ENCODE results near the gene SLC16A1.

The SLC16A1 gene

DNA sequence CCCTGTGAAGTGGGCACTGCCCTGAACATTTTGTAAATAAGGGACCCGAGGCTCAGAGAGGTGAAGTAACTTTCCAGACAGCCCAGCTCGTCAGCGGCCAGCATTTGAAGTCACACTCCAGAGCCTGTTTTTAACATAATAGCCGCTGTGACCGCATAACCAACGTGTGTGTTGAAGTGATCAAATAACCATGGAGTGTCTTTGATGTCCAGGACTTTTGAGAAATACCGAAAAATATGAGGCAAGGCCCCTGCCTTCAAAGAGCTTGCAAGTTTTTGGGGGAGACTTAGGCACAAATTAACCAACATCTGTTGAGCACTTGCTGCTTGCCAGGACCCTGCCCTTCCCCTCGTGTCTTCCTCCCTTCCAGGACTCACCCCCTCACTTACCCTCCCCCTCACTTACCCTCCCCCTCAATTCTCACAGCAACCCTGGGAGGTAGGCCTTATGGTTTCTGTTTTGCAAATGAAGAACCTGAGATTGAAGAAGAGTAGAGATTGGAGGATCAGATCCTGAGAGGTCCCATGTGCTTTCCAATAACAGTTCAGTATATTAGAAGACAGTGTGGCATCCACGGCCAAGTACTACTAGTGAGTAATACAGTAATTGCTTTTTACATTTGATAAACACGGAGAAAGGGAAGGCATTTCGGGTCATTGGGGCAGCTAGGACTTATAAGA lies 1.3 kb upstream of the SLC16A1 start:
- DNase-seq (ENCODE audit: low read depth in 1 of 2, low spot score in 1 of 2), result peak in 1 of 2 experiments; percentile 43

DNA sequence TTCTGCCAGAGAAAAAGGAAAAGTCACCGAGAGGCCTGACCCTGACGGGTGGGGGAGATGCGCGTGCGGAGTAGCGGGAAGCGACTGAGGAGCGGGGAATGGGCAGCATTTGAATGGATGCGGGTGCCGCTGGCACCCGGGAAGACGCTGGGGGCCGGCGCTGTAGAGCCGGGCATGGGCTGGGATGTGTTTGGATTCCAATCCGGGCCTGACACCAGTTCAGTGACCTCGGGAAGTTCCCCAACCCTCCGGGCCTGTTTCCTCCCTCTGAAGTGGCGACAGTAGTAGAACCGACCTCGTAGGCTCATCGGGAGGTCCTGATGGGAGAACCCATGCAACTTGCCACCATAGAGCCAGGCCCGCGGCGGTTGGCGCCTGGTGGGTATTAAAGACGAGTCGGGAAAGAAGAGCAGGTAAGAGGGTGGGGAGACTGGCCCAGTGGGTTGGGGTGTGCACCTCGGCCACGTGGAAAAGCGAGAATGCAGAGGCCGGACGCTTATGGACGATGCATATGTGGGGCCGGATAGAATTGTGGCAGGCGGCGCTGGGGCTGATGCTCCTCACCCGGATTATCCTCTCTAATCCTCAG lies 642 bp upstream of the SLC16A1 start:
- Histone ChIP-seq H3K27ac (replicated peaks) (peak overlapping the region; percentile 96), H3K27me3 (ENCODE audit: insufficient read depth, poor library complexity, severe bottlenecking) (no peaks in the 10 kb centered on the region), H3K4me3 (replicated peaks; ENCODE audit: insufficient read depth, low read length) (peak overlapping the region; percentile 78)
- TF ChIP-seq POLR2AphosphoS5 (IDR thresholded peaks at IDR 0.05; ENCODE audit: low read depth) (no peak), GABPA (IDR thresholded peaks at IDR 0.05; ENCODE audit: low read depth) (no peak)
- TF ChIP-seq, protein P1, sequence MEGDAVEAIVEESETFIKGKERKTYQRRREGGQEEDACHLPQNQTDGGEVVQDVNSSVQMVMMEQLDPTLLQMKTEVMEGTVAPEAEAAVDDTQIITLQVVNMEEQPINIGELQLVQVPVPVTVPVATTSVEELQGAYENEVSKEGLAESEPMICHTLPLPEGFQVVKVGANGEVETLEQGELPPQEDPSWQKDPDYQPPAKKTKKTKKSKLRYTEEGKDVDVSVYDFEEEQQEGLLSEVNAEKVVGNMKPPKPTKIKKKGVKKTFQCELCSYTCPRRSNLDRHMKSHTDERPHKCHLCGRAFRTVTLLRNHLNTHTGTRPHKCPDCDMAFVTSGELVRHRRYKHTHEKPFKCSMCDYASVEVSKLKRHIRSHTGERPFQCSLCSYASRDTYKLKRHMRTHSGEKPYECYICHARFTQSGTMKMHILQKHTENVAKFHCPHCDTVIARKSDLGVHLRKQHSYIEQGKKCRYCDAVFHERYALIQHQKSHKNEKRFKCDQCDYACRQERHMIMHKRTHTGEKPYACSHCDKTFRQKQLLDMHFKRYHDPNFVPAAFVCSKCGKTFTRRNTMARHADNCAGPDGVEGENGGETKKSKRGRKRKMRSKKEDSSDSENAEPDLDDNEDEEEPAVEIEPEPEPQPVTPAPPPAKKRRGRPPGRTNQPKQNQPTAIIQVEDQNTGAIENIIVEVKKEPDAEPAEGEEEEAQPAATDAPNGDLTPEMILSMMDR (IDR thresholded peaks at IDR 0.05; ENCODE audit: insufficient read depth, low read length), result no peak
- no peak for DNase-seq (ENCODE audit: low read depth in 1 of 2, low spot score in 1 of 2)

More for the DNA sequence above, 1.3 kb upstream of the SLC16A1 start:
- Histone ChIP-seq H3K27ac (replicated peaks) (peak overlapping the region; percentile 96), H3K4me3 (replicated peaks; ENCODE audit: insufficient read depth, low read length) (peak overlapping the region; percentile 78), H3K27me3 (ENCODE audit: insufficient read depth, poor library complexity, severe bottlenecking) (no peaks in the 10 kb centered on the region)
- TF ChIP-seq SPI1 (IDR thresholded peaks at IDR 0.05; ENCODE audit: borderline replicate concordance, low read depth) (no peak), POLR2AphosphoS5 (IDR thresholded peaks at IDR 0.05; ENCODE audit: low read depth) (no peak), GABPA (IDR thresholded peaks at IDR 0.05; ENCODE audit: low read depth) (no peak)
- TF ChIP-seq, protein P2, sequence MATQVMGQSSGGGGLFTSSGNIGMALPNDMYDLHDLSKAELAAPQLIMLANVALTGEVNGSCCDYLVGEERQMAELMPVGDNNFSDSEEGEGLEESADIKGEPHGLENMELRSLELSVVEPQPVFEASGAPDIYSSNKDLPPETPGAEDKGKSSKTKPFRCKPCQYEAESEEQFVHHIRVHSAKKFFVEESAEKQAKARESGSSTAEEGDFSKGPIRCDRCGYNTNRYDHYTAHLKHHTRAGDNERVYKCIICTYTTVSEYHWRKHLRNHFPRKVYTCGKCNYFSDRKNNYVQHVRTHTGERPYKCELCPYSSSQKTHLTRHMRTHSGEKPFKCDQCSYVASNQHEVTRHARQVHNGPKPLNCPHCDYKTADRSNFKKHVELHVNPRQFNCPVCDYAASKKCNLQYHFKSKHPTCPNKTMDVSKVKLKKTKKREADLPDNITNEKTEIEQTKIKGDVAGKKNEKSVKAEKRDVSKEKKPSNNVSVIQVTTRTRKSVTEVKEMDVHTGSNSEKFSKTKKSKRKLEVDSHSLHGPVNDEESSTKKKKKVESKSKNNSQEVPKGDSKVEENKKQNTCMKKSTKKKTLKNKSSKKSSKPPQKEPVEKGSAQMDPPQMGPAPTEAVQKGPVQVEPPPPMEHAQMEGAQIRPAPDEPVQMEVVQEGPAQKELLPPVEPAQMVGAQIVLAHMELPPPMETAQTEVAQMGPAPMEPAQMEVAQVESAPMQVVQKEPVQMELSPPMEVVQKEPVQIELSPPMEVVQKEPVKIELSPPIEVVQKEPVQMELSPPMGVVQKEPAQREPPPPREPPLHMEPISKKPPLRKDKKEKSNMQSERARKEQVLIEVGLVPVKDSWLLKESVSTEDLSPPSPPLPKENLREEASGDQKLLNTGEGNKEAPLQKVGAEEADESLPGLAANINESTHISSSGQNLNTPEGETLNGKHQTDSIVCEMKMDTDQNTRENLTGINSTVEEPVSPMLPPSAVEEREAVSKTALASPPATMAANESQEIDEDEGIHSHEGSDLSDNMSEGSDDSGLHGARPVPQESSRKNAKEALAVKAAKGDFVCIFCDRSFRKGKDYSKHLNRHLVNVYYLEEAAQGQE (IDR thresholded peaks at IDR 0.05; ENCODE audit: insufficient replicate concordance, low read depth), result no peak
- TF ChIP-seq, protein P1 (IDR thresholded peaks at IDR 0.05; ENCODE audit: insufficient read depth, low read length), result no peak

DNA sequence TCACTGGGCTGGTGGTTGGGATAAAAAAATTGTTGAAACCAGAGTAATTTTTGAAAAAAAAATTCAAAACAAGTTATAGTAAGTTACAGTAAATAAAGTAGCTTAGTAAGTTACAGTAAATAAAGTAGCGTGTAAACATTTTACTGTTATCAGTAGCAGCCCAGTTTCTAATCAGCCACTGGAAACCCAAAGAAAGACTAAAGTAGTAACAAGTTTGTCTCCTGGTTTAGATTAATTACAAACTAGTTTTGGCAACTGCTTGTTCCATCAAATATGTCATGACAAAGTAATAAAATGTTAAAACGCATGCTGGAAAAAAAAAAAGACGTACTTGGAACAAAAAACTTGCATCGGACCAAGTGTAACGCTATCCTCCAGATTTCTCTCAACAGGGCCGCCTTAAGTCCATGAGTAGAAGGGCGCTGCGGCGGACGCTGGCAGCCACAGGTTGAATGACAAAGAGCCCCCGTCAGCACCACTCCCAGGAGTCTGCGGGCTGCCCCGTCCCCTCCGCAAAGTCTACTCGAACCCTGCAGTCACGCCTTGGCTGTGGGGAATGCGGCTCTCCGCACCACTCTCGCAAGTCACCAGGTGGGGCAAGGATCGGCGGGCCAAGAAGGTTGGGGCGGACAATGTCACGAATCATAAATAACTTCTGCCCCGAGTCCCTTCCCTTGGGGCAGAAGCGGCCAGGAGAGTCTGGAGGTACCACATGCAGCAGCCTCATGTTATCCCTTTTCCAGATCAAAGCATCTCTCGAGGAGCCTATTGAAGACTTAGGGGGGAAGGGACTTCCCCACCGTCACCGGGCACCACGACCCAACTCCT lies 837 bp downstream of the SLC16A1 start:
- Histone ChIP-seq H3K27me3 (ENCODE audit: insufficient read depth, poor library complexity, severe bottlenecking) (no peaks in the 10 kb centered on the region), H3K4me3 (replicated peaks; ENCODE audit: insufficient read depth, low read length) (peak overlapping the region; percentile 78), H3K27ac (replicated peaks) (peak overlapping the region; percentile 96)
- peak in 1 of 2 experiments; percentile 63 for DNase-seq (ENCODE audit: low read depth in 1 of 2, low spot score in 1 of 2)
- TF ChIP-seq GABPA (IDR thresholded peaks at IDR 0.05; ENCODE audit: low read depth) (no peak), POLR2AphosphoS5 (IDR thresholded peaks at IDR 0.05; ENCODE audit: low read depth) (no peak; the same call in 1 of the 2 replicates)
- TF ChIP-seq, protein P1 (IDR thresholded peaks at IDR 0.05; ENCODE audit: insufficient read depth, low read length), result no peak

DNA sequence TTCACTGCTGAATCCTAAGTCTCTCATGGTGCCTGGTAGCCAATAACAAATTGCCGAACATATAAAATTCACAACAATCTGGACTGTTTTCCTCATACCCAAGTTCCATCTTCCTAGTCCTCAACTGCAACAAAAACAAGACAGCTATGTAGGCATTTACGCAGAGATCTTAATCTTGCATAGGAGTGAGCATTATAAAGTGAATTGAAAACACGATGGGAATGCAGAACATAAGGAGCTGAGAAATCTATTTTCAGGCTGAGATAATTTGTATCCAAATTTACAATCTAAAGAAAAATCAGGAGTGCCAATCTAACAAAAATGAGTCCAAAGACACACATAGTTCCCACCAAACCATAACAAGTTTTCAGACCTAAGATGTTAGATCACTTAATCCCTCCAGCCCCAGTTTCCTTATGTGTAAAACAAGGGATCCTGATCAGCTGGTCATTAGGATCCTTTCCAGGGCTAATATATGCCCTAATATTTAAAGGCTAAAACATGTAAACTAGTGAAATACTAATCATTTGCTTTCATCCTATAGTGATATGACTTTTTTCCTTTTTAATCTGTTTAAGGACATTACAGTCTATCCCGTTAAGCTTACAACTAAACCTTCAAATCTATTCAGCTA lies 1.9 kb downstream of the SLC16A1 start:
- TF ChIP-seq GABPA (IDR thresholded peaks at IDR 0.05; ENCODE audit: low read depth) (no peak), POLR2AphosphoS5 (IDR thresholded peaks at IDR 0.05; ENCODE audit: low read depth) (no peak), SPI1 (IDR thresholded peaks at IDR 0.05; ENCODE audit: borderline replicate concordance, low read depth) (no peak)
- TF ChIP-seq, protein P1 (IDR thresholded peaks at IDR 0.05; ENCODE audit: insufficient read depth, low read length), result no peak
- TF ChIP-seq, protein P2 (IDR thresholded peaks at IDR 0.05; ENCODE audit: insufficient replicate concordance, low read depth), result no peak
- no peaks in the 10 kb centered on the region for H3K27me3 ChIP-seq (ENCODE audit: insufficient read depth, poor library complexity, severe bottlenecking)
- no peak overlapping the region; the same call in 1 of the 2 replicates for H3K27ac ChIP-seq (replicated peaks)
- peak overlapping the region; percentile 78 for H3K4me3 ChIP-seq (replicated peaks; ENCODE audit: insufficient read depth, low read length)
- no peak for DNase-seq (ENCODE audit: low read depth in 1 of 2, low spot score in 1 of 2)
